ENCODE measurements around the gene SP7.

- TF ChIP-seq POLR2A (IDR thresholded peaks at IDR 0.05) = no peak
- TF ChIP-seq EP300 (IDR thresholded peaks at IDR 0.05) = no peak
These were observed 2.9 kb downstream of the SP7 start for GRCh38 chr12:53333289-53333688.

Data from tibial nerve (tissue), 3 donors.